ENCODE results near the gene AKR1E2. TPM values are rescaled to one million over a fixed set of nuclear protein-coding genes. Genes with fewer than 3 reads are reported as not detected.

AKR1E2 gene
- total and polyA plus RNA-seq, 4 donors = 0.46 to 9.4 (median 2.6) TPM

GRCh38 chr10:4804465-4804864 is 21.5 kb upstream of the AKR1E2 start:
- H3K4me3 ChIP-seq (ENCODE audit: low read depth in 1 of 3, low read length in 3 of 3) = no peak overlapping the region
- H3K9ac ChIP-seq (ENCODE audit: low read depth in 1 of 2, low read length in 2 of 2) = no peak overlapping the region
- no peaks in the 10 kb centered on the region for H3K36me3 ChIP-seq (ENCODE audit: control insufficient read depth in 4 of 4, insufficient read depth in 3 of 4, low read depth in 1 of 4, low read length in 3 of 4)
- 75% methylated on average over 5 of the region's 5 CpGs for WGBS
- no peaks in the 10 kb centered on the region for H3K27me3 ChIP-seq (ENCODE audit: control insufficient read depth in 4 of 4, insufficient read depth in 4 of 4, low read length in 3 of 4)
- no peak for DNase-seq (ENCODE audit: low spot score)
- no peak for TF ChIP-seq FOXA2 (IDR thresholded peaks at IDR 0.05)
- TF ChIP-seq HNF4G (IDR thresholded peaks at IDR 0.05) = no peak
- TF ChIP-seq RXRA (IDR thresholded peaks at IDR 0.05) = no peak
- no peak for TF ChIP-seq REST (IDR thresholded peaks at IDR 0.05)
- H3K9me3 ChIP-seq (ENCODE audit: control insufficient read depth in 4 of 4, low read length in 3 of 4) = no peaks in the 10 kb centered on the region
- H3K27ac ChIP-seq (ENCODE audit: low read depth in 1 of 2, low read length in 2 of 2) = no peak overlapping the region
- H3K4me1 ChIP-seq (ENCODE audit: control insufficient read depth in 4 of 4, insufficient read depth in 4 of 4, low read length in 3 of 4) = no peaks in the 10 kb centered on the region

- H3K4me1 ChIP-seq (ENCODE audit: control insufficient read depth in 4 of 4, insufficient read depth in 4 of 4, low read length in 3 of 4) = no peaks in the 10 kb centered on the region
- no peak overlapping the region for H3K9ac ChIP-seq (ENCODE audit: low read depth in 1 of 2, low read length in 2 of 2)
- WGBS = 68% methylated on average over 4 of the region's 4 CpGs
- H3K9me3 ChIP-seq (ENCODE audit: control insufficient read depth in 4 of 4, low read length in 3 of 4) = no peaks in the 10 kb centered on the region
- no peaks in the 10 kb centered on the region for H3K27me3 ChIP-seq (ENCODE audit: control insufficient read depth in 4 of 4, insufficient read depth in 4 of 4, low read length in 3 of 4)
- H3K27ac ChIP-seq (ENCODE audit: low read depth in 1 of 2, low read length in 2 of 2) = no peak overlapping the region
- no peak overlapping the region for H3K4me3 ChIP-seq (ENCODE audit: low read depth in 1 of 3, low read length in 3 of 3)
- no peak for DNase-seq (ENCODE audit: low spot score)
- no peaks in the 10 kb centered on the region for H3K36me3 ChIP-seq (ENCODE audit: control insufficient read depth in 4 of 4, insufficient read depth in 3 of 4, low read depth in 1 of 4, low read length in 3 of 4)
- TF ChIP-seq EGR1 (IDR thresholded peaks at IDR 0.05; ENCODE audit: low read depth in 2 of 2) (no peak), HNF4G (IDR thresholded peaks at IDR 0.05) (no peak), ATF3 (IDR thresholded peaks at IDR 0.05) (no peak), SP1 (IDR thresholded peaks at IDR 0.05) (no peak), YY1 (IDR thresholded peaks at IDR 0.05) (no peak), RXRA (IDR thresholded peaks at IDR 0.05) (no peak), GABPA (IDR thresholded peaks at IDR 0.05 in 1 of 2, conservative IDR thresholded peaks at IDR 0.05 in 1 of 2) (no peak), RAD21 (IDR thresholded peaks at IDR 0.05) (no peak), ZBTB33 (IDR thresholded peaks at IDR 0.05) (no peak), CTCF (IDR thresholded peaks at IDR 0.05; ENCODE audit: low read depth, low read length, missing input control) (no peak), JUND (IDR thresholded peaks at IDR 0.05) (no peak), FOXA2 (IDR thresholded peaks at IDR 0.05) (no peak), MAX (IDR thresholded peaks at IDR 0.05) (no peak), FOXA1 (IDR thresholded peaks at IDR 0.05) (no peak), TAF1 (conservative IDR thresholded peaks at IDR 0.05) (no peak)
These were observed 19.5 kb upstream of the AKR1E2 start for GRCh38 chr10:4806534-4806933.
